HepG2 (cell line): ENCODE results near the gene KRTCAP2. TPM values are rescaled to one million over a fixed set of nuclear protein-coding genes. Genes with fewer than 3 reads are reported as not detected.
"Not testable (repeated sequence)": the region's sequence is repeated elsewhere in the genome, so short reads cannot be mapped to it uniquely, and the experiment has no call there.

Experiments
- ATAC-seq: fragments of 200-7000 bp; cut with Tn5 transposase; 3 replicates; pipeline ENCODE4 v1.9.1; 2020; ENCODE audit warnings: mild to moderate bottlenecking, moderate library complexity
- BruUV-seq: library from RNA; stranded (reverse); fragments of 400-500 nt; replicated peaks from 2 replicates; lab custom pipeline; 2021; lab: Mats Ljungman, UMichigan
- CTCF ChIA-PET: fragments of 300-600 bp; formaldehyde crosslinking; extraction: SDS; loops from one replicate; lab custom pipeline; 2021; ENCODE audit warnings: low total read pairs, inconsistent platforms, low intra/inter-chr PET ratio; lab: Yijun Ruan, JAX
- POLR2A ChIA-PET: fragments of 350-600 bp; sonication (Branson Sonifier 250); formaldehyde crosslinking; loops from one replicate; lab custom pipeline; 2020; ENCODE audit warnings: antibody characterized with exemption, inconsistent platforms; lab: Yijun Ruan, JAX
- DNase-seq: peaks from one replicate; pipeline ENCODE4 v3.0.0-alpha.2; 2015; ENCODE audit warnings: low spot score
- FAIRE-seq: peaks from 3 replicates; lab custom pipeline; 2011; peaks lifted over from hg19 to GRCh38; lab: Jason Lieb, UNC
- H2AFZ ChIP-seq: one replicate; pipeline ENCODE4 v1.6.1; 2011; ENCODE audit warnings: low read length, inconsistent platforms
- H3K27ac ChIP-seq: fragments of 300-600 bp; 3 replicates; pipeline ENCODE4 v1.8.0; 2011; ENCODE audit warnings: mixed run types, mild to moderate bottlenecking, mixed read lengths, low read length, inconsistent platforms; ENCODE audit not compliant: insufficient read depth; ENCODE audit errors: extremely low read length
- H3K27me3 ChIP-seq, 2 experiments: fragments of 200-600 bp in 1 of 2; 2 replicates in 1 of 2; 3 replicates in 1 of 2; pipeline versions ENCODE4 v1.6.0 to v1.8.0; 2011; ENCODE audit warnings: low read length in 2 of 2, mild to moderate bottlenecking in 2 of 2, moderate library complexity in 2 of 2, inconsistent platforms in 1 of 2; ENCODE audit not compliant: insufficient read depth in 2 of 2, control insufficient read depth in 1 of 2
- H3K36me3 ChIP-seq, 2 experiments: fragments of 200-600 bp in 1 of 2; replicated peaks in 1 of 2; 2 replicates in 1 of 2; 3 replicates in 1 of 2; pipeline versions ENCODE4 v1.5.1 to v1.8.0; 2011; ENCODE audit warnings: low read length in 2 of 2, inconsistent platforms in 1 of 2; ENCODE audit not compliant: insufficient read depth in 2 of 2, control insufficient read depth in 1 of 2
- H3K4me1 ChIP-seq: 2 replicates; pipeline ENCODE4 v1.5.1; 2012; ENCODE audit warnings: low read length, inconsistent platforms; ENCODE audit not compliant: insufficient read depth
- H3K4me2 ChIP-seq: 2 replicates; pipeline ENCODE4 v1.6.0; 2011; ENCODE audit warnings: low read depth, low read length, inconsistent platforms
- H3K4me3 ChIP-seq, 3 experiments: fragments of 200-600 bp in 1 of 3; sonication (generic), shearing (Covaris generic) in 1 of 3; replicated peaks in 1 of 3; 2 replicates each; pipeline ENCODE4 v1.5.1; 2011 to 2016; ENCODE audit warnings: low read length in 3 of 3, inconsistent platforms in 2 of 3, low read depth in 2 of 3, mild to moderate bottlenecking in 2 of 3, control low read depth in 1 of 3, mixed read lengths in 1 of 3; ENCODE audit not compliant: insufficient read depth in 1 of 3
- H3K79me2 ChIP-seq: one replicate; pipeline ENCODE4 v1.6.1; 2011; ENCODE audit warnings: low read length, inconsistent platforms; ENCODE audit not compliant: insufficient read depth
- H3K9ac ChIP-seq: 2 replicates; pipeline ENCODE4 v1.6.0; 2011; ENCODE audit warnings: mild to moderate bottlenecking, low read depth, low read length, inconsistent platforms; ENCODE audit not compliant: insufficient read depth
- H3K9me3 ChIP-seq: 2 replicates; pipeline ENCODE4 v1.5.1; 2012; ENCODE audit warnings: mild to moderate bottlenecking, low read length
- H4K20me1 ChIP-seq: 2 replicates; pipeline ENCODE4 v1.6.0; 2011; ENCODE audit warnings: inconsistent platforms, mild to moderate bottlenecking, low read length, moderate library complexity; ENCODE audit not compliant: insufficient read depth
- ADNP ChIP-seq: sonication (generic); formaldehyde crosslinking; IDR thresholded peaks from 2 replicates; pipeline ENCODE4 v1.4.0; 2020; ENCODE audit warnings: missing genetic modification reagents
- MAF1 ChIP-seq: sonication (generic); formaldehyde crosslinking; IDR thresholded peaks from 2 replicates; pipeline ENCODE4 v1.5.0; 2020; ENCODE audit warnings: missing genetic modification reagents, borderline replicate concordance
- MAFK ChIP-seq, 2 experiments: IDR thresholded peaks in 1 of 2; conservative IDR thresholded peaks in 1 of 2; 2 replicates each; pipeline ENCODE4 v1.6.1; 2011; ENCODE audit warnings: improper control_type of control experiment in 2 of 2, low read length in 2 of 2
- MIER3 ChIP-seq: IDR thresholded peaks from 2 replicates; pipeline ENCODE4 v1.6.1; 2016; ENCODE audit warnings: missing compliant biosample characterization, borderline replicate concordance
- WGBS: methylation state at CpG from one replicate; pipeline ENCODE4 v1.1.6; 2017; ENCODE audit warnings: low lambda C conversion rate; 5-methylcytosine and 5-hydroxymethylcytosine counted together
- in situ Hi-C: cut with HindIII; loops from 2 replicates; pipeline ENCODE4 v1.10.0; 2017; ENCODE audit warnings: low pct_unique_long_range_greater_than_20kb; ENCODE audit not compliant: extremely low pct_ligation_motif_present
- intact Hi-C: fragments of 100-400 bp; cut with micrococcal nuclease; formaldehyde crosslinking; loops from one replicate; pipeline ENCODE4 v1.10.0; 2022; ENCODE audit not compliant: unreplicated experiment
- polyA plus RNA-seq, 8 experiments: library from polyadenylated mRNA; depleted of rRNA in 3 of 8; stranded (reverse) in 7 of 8; unstranded in 1 of 8; fragments of >200 nt; fragmentation: Illumina TruSeq in 4 of 8; extraction: Trizol in 4 of 8; gene quantifications; 2 replicates each; pipeline versions ENCODE4 v1.2.1 to v1.2.3, GENCODE V29; 2011 to 2016; ENCODE audit warnings: low read depth in 4 of 8, missing spikeins in 1 of 8, mixed read lengths in 1 of 8; ENCODE audit not compliant: insufficient read depth in 1 of 8
- total RNA-seq, 5 experiments: library from RNA; depleted of rRNA; stranded (reverse); fragments of >200 nt; fragmentation: Illumina TruSeq; extraction: Trizol; gene quantifications; 2 replicates each; pipeline ENCODE4 v1.2.3, GENCODE V29; 2016; ENCODE audit warnings: low read depth in 1 of 5
- TF ChIP-seq, protein P1 (sequence below): sonication (generic); formaldehyde crosslinking; IDR thresholded peaks from 2 replicates; pipeline ENCODE4 v1.5.0; 2020; ENCODE audit warnings: missing genetic modification reagents

The KRTCAP2 gene
- total and polyA plus RNA-seq, 2 of the 13 experiments (the other 11 are each of a cell fraction or from before 2014, with no cell fraction given) = 77.3 to 79.4 TPM

DNA sequence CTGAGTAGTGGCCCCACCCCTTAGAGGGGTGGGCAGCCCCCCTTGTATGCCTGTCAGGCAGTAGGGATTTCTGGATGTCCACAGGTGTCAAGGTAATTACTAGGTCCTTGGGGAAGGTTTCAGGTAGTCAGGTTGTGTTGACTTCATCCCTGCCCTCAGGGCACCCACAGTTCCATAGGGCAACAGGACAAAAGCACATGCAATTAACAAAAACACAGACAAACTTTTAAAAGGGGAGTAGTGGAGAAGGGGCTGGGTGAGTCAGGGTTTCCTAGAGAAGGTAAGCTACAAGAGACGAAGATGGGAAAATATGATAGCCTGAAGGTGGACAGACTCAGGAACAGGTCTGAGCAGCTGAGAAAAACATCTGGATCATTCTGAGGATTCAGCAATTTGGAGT is 14.1 kb downstream of the KRTCAP2 start:
- ChIA-PET CTCF (no interaction called here), POLR2A (no interaction called here)
- no peaks in the 10 kb centered on the region for H3K9me3 ChIP-seq
- 0% methylated on average over 1 of the region's 1 CpG for WGBS
- H3K79me2 ChIP-seq = no peaks in the 10 kb centered on the region
- no peak for FAIRE-seq
- H2AFZ ChIP-seq = no peak overlapping the region
- no peaks in the 10 kb centered on the region; a peak in 1 of 5 replicates for H3K27me3 ChIP-seq
- no peak for TF ChIP-seq MIER3 (CRISPR knock-in tag)
- TF ChIP-seq, protein P1, sequence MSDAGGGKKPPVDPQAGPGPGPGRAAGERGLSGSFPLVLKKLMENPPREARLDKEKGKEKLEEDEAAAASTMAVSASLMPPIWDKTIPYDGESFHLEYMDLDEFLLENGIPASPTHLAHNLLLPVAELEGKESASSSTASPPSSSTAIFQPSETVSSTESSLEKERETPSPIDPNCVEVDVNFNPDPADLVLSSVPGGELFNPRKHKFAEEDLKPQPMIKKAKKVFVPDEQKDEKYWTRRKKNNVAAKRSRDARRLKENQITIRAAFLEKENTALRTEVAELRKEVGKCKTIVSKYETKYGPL = no peak
- no peak for TF ChIP-seq MAF1
- TF ChIP-seq MAFK (conservative IDR thresholded peaks at IDR 0.05 in 1 of 2, IDR thresholded peaks at IDR 0.05 in 1 of 2; ENCODE audit: low read length in 2 of 2) = 0 out of 4 replicates have a peak, but pooled peaks of 1 of the 2 experiments have one; percentile 5
- no peak for TF ChIP-seq ADNP (CRISPR knock-in tag)
- peaks cover 17% of the 10 kb centered on the region for H3K4me1 ChIP-seq
- H3K36me3 ChIP-seq = no peaks in the 10 kb centered on the region
- no peak for DNase-seq
- H3K4me3 ChIP-seq = no peak overlapping the region
- intact Hi-C loops (no loop called here), in situ Hi-C loops (no loop called here)
- H4K20me1 ChIP-seq = no peaks in the 10 kb centered on the region
- no peak overlapping the region for H3K27ac ChIP-seq
- no peak overlapping the region for H3K9ac ChIP-seq
- ATAC-seq = no peak
- no peak overlapping the region; the same call in 1 of the 2 replicates for H3K4me2 ChIP-seq
- no TSS peak for BruUV-seq

DNA sequence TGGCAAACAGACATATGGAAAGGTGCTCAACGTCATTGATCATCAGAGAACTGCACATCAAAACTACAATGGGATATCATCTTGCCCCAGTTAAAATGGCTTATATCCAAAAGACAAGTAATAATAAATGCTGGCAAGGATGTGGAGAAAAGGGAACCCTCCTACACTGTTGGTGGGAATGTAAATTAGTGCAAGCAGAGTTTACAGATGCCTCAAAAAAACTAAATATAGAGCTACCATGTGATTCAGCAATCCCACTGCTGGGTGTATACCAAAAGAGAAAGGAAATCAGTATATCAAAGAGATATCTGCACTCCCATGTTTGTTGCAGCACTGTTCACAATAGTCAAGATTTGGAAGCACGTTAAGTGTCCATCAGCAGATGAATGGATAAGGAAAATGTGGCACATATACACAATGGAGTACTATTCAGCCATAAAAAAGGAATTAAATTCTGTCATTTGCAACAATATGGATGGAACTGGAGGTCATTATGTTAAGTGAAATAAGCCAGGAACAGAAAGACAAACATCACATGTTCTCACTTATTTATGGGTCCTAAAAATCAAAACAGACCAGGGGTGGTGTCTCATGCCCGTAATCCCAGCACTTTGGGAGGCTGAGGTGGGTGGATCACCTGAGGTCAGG is 17.0 kb downstream of the KRTCAP2 start:
- H3K27me3 ChIP-seq, H4K20me1 ChIP-seq, H3K36me3 ChIP-seq, H3K4me3 ChIP-seq, H3K79me2 ChIP-seq, in situ Hi-C loops, DNase-seq, H3K27ac ChIP-seq, H2AFZ ChIP-seq, ATAC-seq, BruUV-seq, H3K9me3 ChIP-seq, H3K9ac ChIP-seq, CTCF ChIA-PET, FAIRE-seq, intact Hi-C loops, H3K4me2 ChIP-seq: not testable (repeated sequence)
- 18% methylated on average over 3 of the region's 3 CpGs for WGBS
- H3K4me1 ChIP-seq = peaks cover 17% of the 10 kb centered on the region
- POLR2A ChIA-PET = interaction anchor here (0.6 kb wide), 1 partner anchor 27 kb away, joined by 3 read pairs; no protein-coding TSS in a partner anchor
